MM.1S (cell line): ENCODE data around the gene KRTAP4-12.
"Not testable (repeated sequence)": the region's sequence is repeated elsewhere in the genome, so short reads cannot be mapped to it uniquely, and the experiment has no call there.

Experiments used
- DNase-seq: peaks from one replicate; pipeline ENCODE4 v3.0.0-alpha.2; 2015
- H2AFZ ChIP-seq: fragments of 300-600 bp; sonication (generic); 2 replicates; pipeline ENCODE4 v1.6.0; 2016; ENCODE audit warnings: antibody characterized with exemption, low read length
- H3F3A ChIP-seq: fragments of 300-600 bp; sonication (generic); 2 replicates; pipeline ENCODE4 v1.6.1; 2016; ENCODE audit warnings: mild to moderate bottlenecking, antibody characterized with exemption, low read length, moderate library complexity, mixed read lengths; ENCODE audit not compliant: insufficient read depth
- H3K27ac ChIP-seq: fragments of 300-600 bp; sonication (generic); 2 replicates; pipeline ENCODE4 v1.5.1; 2016; ENCODE audit warnings: mild to moderate bottlenecking, low read length
- H3K27me3 ChIP-seq: fragments of 300-600 bp; sonication (generic); replicated peaks from 2 replicates; pipeline ENCODE4 v1.6.0; 2016; ENCODE audit warnings: low read length; ENCODE audit not compliant: insufficient read depth
- H3K36me3 ChIP-seq: fragments of 300-600 bp; sonication (generic); replicated peaks from 2 replicates; pipeline ENCODE4 v1.6.1; 2016; ENCODE audit warnings: mild to moderate bottlenecking, low read length, mixed read lengths; ENCODE audit not compliant: insufficient read depth
- H3K4me1 ChIP-seq: fragments of 300-600 bp; sonication (generic); 2 replicates; pipeline ENCODE4 v1.6.1; 2016; ENCODE audit warnings: low read length, mixed read lengths
- H3K4me2 ChIP-seq: fragments of 300-600 bp; sonication (generic); 2 replicates; pipeline ENCODE4 v1.6.0; 2016; ENCODE audit warnings: low read depth, low read length
- H3K4me3 ChIP-seq: fragments of 300-600 bp; sonication (generic); 2 replicates; pipeline ENCODE4 v1.5.1; 2016; ENCODE audit warnings: low read length, mixed read lengths
- H3K79me2 ChIP-seq: fragments of 300-600 bp; sonication (generic); 2 replicates; pipeline ENCODE4 v1.6.1; 2016; ENCODE audit warnings: mixed run types, low read length, mixed read lengths
- H3K9ac ChIP-seq: fragments of 300-600 bp; sonication (generic); 2 replicates; pipeline ENCODE4 v1.6.1; 2016; ENCODE audit warnings: low read length, mixed read lengths
- H3K9me2 ChIP-seq: fragments of 300-600 bp; sonication (generic); replicated peaks from 2 replicates; pipeline ENCODE4 v1.6.1; 2016; ENCODE audit warnings: mild to moderate bottlenecking, low read length, mixed read lengths; ENCODE audit not compliant: insufficient read depth
- H3K9me3 ChIP-seq: fragments of 300-600 bp; sonication (generic); replicated peaks from 2 replicates; pipeline ENCODE4 v1.6.1; 2016; ENCODE audit warnings: mild to moderate bottlenecking, low read length, mixed read lengths; ENCODE audit not compliant: insufficient read depth
- H4K20me1 ChIP-seq: fragments of 300-600 bp; sonication (generic); 2 replicates; pipeline ENCODE4 v1.6.1; 2016; ENCODE audit warnings: mild to moderate bottlenecking, low read length, moderate library complexity, mixed read lengths; ENCODE audit not compliant: insufficient read depth
- EZH2 ChIP-seq: fragments of 300-600 bp; sonication (generic); optimal IDR thresholded peaks from 2 replicates; pipeline ENCODE3; 2017; ENCODE audit warnings: low read depth, mild to moderate bottlenecking, antibody characterized with exemption, low read length, mixed read lengths
- EZH2phosphoT487 ChIP-seq: fragments of 300-600 bp; sonication (generic); IDR thresholded peaks from 2 replicates; pipeline ENCODE4 v1.6.1; 2018; ENCODE audit warnings: antibody characterized with exemption, low read length
- TF ChIP-seq, protein P1 (sequence below): fragments of 300-600 bp; sonication (generic); IDR thresholded peaks from 2 replicates; pipeline ENCODE4 v1.5.1; 2016; ENCODE audit warnings: antibody characterized with exemption, low read length, mixed read lengths

KRTAP4-12 gene

DNA sequence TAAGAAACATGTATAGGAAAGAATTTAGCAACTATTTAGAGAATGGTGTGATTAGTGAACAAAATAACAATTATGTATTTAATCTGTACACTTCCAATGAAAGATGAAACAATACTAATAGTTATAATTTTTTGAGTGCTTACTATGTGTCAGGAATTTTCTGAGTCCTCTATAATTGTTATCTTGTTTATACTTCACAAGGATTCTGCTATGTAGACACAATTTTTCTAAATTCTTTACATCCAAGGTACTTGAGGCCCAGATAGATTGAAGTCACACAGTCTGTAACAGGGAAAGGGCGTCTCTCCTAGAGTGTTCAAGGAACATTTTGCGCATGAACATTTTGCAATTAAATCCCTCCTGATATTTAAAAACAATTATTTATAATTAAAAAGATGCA lies 1.1 kb upstream of the KRTAP4-12 start:
- Histone ChIP-seq H3F3A (no peaks in the 10 kb centered on the region), H3K27me3 (no peaks in the 10 kb centered on the region), H4K20me1 (no peaks in the 10 kb centered on the region), H3K9ac (no peak overlapping the region), H3K9me2 (no peaks in the 10 kb centered on the region), H3K79me2 (no peaks in the 10 kb centered on the region), H3K4me3 (no peak overlapping the region), H3K9me3 (no peaks in the 10 kb centered on the region), H3K27ac (no peak overlapping the region), H2AFZ (no peak overlapping the region), H3K36me3 (no peaks in the 10 kb centered on the region), H3K4me2 (no peak overlapping the region), H3K4me1 (no peaks in the 10 kb centered on the region)
- TF ChIP-seq, protein P1, sequence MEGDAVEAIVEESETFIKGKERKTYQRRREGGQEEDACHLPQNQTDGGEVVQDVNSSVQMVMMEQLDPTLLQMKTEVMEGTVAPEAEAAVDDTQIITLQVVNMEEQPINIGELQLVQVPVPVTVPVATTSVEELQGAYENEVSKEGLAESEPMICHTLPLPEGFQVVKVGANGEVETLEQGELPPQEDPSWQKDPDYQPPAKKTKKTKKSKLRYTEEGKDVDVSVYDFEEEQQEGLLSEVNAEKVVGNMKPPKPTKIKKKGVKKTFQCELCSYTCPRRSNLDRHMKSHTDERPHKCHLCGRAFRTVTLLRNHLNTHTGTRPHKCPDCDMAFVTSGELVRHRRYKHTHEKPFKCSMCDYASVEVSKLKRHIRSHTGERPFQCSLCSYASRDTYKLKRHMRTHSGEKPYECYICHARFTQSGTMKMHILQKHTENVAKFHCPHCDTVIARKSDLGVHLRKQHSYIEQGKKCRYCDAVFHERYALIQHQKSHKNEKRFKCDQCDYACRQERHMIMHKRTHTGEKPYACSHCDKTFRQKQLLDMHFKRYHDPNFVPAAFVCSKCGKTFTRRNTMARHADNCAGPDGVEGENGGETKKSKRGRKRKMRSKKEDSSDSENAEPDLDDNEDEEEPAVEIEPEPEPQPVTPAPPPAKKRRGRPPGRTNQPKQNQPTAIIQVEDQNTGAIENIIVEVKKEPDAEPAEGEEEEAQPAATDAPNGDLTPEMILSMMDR: no peak
- TF ChIP-seq EZH2phosphoT487 (no peak), EZH2 (no peak)
- DNase-seq: no peak

DNA sequence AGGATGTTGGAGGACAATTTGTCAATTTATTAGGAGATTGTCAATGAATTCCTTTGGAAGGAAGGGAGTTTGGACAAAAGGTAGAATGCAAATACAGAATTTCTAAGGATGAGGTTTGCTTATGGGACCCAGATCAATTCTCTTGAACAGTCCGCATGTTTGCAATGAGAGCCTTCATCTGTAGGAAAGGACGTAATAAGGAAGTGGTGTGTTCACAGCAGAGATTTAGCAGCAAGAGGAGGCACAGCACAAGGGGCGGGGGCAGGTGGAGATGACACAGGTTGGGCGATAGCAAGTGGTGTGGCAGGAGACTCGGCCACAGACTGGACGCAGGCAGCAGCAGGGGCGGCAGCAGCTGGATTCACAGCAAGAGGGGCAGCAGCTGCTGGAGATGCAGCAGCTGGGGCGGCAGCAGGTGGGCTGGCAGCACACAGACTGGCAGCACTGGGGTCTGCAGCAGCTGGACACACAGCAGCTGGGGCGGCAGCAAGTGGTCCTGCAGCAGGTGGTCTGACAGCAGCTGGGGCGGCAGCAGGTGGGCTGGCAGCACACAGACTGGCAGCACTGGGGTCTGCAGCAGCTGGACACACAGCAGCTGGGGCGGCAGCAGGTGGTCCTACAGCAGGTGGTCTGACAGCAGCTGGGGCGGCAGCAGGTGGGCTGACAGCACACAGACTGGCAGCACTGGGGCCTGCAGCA lies 541 bp downstream of the KRTAP4-12 start:
- H3K27ac ChIP-seq, H3K4me3 ChIP-seq, H3K36me3 ChIP-seq, H3K79me2 ChIP-seq, H3K9me3 ChIP-seq, H3F3A ChIP-seq, H3K9me2 ChIP-seq, DNase-seq, H2AFZ ChIP-seq, H3K4me1 ChIP-seq, H4K20me1 ChIP-seq, H3K4me2 ChIP-seq, H3K9ac ChIP-seq, H3K27me3 ChIP-seq: not testable (repeated sequence)

DNA sequence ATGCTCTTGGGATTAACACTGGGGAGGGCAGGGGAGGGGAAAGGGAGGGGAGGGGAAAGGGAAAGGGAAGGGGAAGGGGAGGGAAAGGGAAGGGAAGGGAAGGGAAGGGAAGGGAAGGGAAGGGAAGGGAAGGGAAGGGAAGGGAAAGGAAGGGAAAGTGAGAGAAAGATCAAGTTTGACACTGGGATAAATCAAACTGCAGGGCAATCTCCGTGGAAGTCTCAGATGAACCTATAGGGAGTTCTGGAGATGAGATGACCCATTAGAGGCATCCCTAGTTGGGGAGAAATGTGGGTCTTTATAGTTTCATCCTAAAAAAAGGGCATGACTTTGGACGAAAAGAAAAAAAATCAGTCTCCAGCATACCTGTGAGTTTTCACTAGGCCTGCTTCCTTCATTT lies 2.2 kb downstream of the KRTAP4-12 start:
- Histone ChIP-seq H3K4me1 (no peaks in the 10 kb centered on the region), H3K27me3 (no peaks in the 10 kb centered on the region), H2AFZ (no peak overlapping the region), H3F3A (no peaks in the 10 kb centered on the region), H3K9me2 (no peaks in the 10 kb centered on the region), H3K79me2 (no peaks in the 10 kb centered on the region), H3K4me3 (no peak overlapping the region), H3K4me2 (no peak overlapping the region), H4K20me1 (no peaks in the 10 kb centered on the region), H3K36me3 (no peaks in the 10 kb centered on the region), H3K9me3 (no peaks in the 10 kb centered on the region), H3K27ac (no peak overlapping the region), H3K9ac (no peak overlapping the region)
- TF ChIP-seq EZH2: no peak
- TF ChIP-seq EZH2phosphoT487: no peak
- TF ChIP-seq, protein P1: no peak
- DNase-seq: no peak

DNA sequence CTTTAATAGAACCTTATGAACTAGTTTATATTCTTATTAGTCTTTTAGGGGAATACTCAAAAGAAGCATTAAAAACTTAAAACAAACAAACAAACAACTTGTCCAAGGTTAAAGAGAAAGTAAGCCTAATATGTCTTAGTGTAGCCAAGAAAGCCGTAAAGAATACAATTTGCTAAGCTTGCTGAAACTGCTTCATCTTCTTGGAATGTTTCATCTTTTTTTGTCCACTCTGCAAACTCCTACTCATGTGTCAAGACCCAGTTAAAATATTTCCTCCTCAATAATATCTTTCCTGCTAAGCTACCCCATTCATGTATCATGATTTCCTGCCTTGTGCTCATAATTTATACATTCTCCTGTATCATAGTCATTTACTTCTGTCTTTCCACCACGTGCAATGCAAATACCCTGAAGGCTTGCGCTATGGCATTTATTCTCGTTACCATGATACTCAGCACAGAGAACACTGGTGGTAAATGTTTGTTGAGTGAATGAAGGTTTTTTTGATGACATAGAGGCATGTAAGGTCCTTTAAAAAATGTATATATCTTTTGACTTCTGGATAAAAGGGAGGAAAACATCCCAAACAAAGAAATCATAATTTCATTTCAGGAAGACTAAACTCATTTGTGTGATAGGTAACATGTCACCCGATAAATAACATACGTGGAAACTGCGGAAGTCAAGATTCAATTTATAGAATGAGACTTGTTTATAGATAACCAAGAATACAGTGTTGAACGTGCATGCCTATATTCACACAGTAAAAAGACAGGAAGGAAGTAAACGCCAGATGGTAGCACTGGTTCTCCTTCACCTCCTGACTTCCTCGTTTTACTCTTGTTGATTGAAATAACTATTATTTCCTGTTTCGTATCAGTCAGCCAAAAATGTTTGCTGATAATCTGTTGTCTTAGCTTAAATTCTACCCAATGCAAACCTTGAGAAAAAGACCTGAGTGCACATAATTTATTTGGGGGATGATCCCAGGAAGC lies 4.0 kb downstream of the KRTAP4-12 start:
- not testable (repeated sequence) for H3K27ac ChIP-seq, H3K4me3 ChIP-seq, H3K79me2 ChIP-seq, H3K27me3 ChIP-seq, H2AFZ ChIP-seq, H3K9me2 ChIP-seq, H3K36me3 ChIP-seq, H4K20me1 ChIP-seq, DNase-seq, H3K4me1 ChIP-seq, H3K4me2 ChIP-seq, H3K9me3 ChIP-seq, H3K9ac ChIP-seq, H3F3A ChIP-seq
